Stimulated activated naive B cell treated with anti-CD40 and anti-IgM and Interleukin-4, amounts not matched to agents 10 μg/mL and 1 μg/mL and 100 μg/mL, for 72 hours (primary cell): ENCODE measurements around the gene SLC30A10.
"Not testable (repeated sequence)": the region's sequence is repeated elsewhere in the genome, so short reads cannot be mapped to it uniquely, and the experiment has no call there.

Experiments used
- ATAC-seq, 2 donors: fragments of 150-1000 bp; cut with Tn5 transposase; replicated peaks; 2 replicates each; pipeline ENCODE4 v1.10.0; 2021; ENCODE audit warnings: moderate library complexity in 1 of 2
- DNase-seq: peaks from one replicate; pipeline ENCODE4 v3.0.0; 2021
- H3K27ac Mint-ChIP-seq: one replicate; pipeline ENCODE4 v1.8.0; 2022; ENCODE audit warnings: mild to moderate bottlenecking, mixed read lengths
- H3K27me3 Mint-ChIP-seq, 2 donors: one replicate each; pipeline ENCODE4 v1.8.0; 2022; ENCODE audit warnings: mixed read lengths in 2 of 2
- H3K36me3 Mint-ChIP-seq, 2 donors: one replicate each; pipeline ENCODE4 v1.8.0; 2022; ENCODE audit warnings: mixed read lengths in 2 of 2, mild to moderate bottlenecking in 1 of 2
- H3K4me1 Mint-ChIP-seq, 2 donors: one replicate each; pipeline ENCODE4 v1.8.0; 2022; ENCODE audit warnings: mixed read lengths in 2 of 2, mild to moderate bottlenecking in 1 of 2
- H3K4me3 Mint-ChIP-seq, 2 donors: one replicate each; pipeline ENCODE4 v1.8.0; 2022; ENCODE audit warnings: mild to moderate bottlenecking in 2 of 2, mixed read lengths in 2 of 2, moderate library complexity in 1 of 2
- H3K9me3 Mint-ChIP-seq, 2 donors: one replicate each; pipeline ENCODE4 v1.8.0; 2022; ENCODE audit warnings: mixed read lengths in 2 of 2, mild to moderate bottlenecking in 1 of 2

Gene SLC30A10

GRCh38 chr1:219897914-219898313 lies 30.4 kb downstream of the SLC30A10 start:
- ATAC-seq (no peak), DNase-seq (no peak)
- H3K9me3 Mint-ChIP-seq: peaks cover 0 to 2% of the 10 kb centered on the region in 2 donors
- H3K4me1 Mint-ChIP-seq: no peaks in the 10 kb centered on the region
- no peaks in the 10 kb centered on the region for H3K36me3 Mint-ChIP-seq
- H3K27ac Mint-ChIP-seq: no peak overlapping the region
- peaks cover 0 to 4% of the 10 kb centered on the region in 2 donors for H3K27me3 Mint-ChIP-seq
- H3K4me3 Mint-ChIP-seq: no peak overlapping the region

DNA sequence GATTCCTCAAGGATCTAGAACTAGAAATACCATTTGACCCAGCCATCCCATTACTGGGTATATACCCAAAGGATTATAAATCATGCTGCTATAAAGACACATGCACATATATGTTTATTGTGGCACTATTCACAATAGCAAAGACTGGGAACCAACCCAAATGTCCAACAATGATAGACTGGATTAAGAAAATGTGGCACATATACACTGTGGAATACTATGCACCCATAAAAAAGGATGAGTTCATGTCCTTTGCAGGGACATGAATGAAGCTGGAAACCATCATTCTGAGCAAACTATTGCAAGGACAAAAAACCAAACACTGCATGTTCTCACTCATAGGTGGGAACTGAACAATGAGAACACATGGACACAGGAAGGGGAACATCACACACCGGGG lies 36.1 kb downstream of the SLC30A10 start:
- H3K27ac Mint-ChIP-seq, ATAC-seq, H3K9me3 Mint-ChIP-seq, H3K27me3 Mint-ChIP-seq, H3K4me3 Mint-ChIP-seq, H3K36me3 Mint-ChIP-seq, DNase-seq, H3K4me1 Mint-ChIP-seq: not testable (repeated sequence)

GRCh38 chr1:219891846-219892245 lies 36.5 kb downstream of the SLC30A10 start:
- not testable (repeated sequence) for H3K9me3 Mint-ChIP-seq, H3K4me3 Mint-ChIP-seq, H3K27me3 Mint-ChIP-seq, DNase-seq, H3K36me3 Mint-ChIP-seq, H3K4me1 Mint-ChIP-seq, ATAC-seq, H3K27ac Mint-ChIP-seq

GRCh38 chr1:219888667-219889066 lies 39.7 kb downstream of the SLC30A10 start:
- H3K27ac Mint-ChIP-seq: not testable (repeated sequence)

DNA sequence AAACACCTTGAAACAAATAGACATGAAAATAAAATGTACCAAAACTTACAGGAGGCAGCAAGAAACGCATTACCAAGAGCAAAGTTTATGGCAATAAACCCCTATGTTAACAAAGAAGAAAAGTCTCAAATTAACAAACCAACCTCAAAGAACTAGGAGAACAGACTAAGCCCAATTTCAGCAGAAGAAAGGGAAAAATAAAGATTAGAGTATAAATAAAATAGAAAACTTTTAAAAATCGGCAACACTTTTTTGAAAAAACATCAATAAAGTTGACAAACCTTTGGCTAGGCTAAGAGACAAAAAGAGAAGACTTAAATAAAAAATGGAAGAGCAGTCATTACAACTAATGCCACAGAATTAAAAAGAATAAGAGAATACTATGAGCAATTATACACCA lies 42.7 kb downstream of the SLC30A10 start:
- no peak for DNase-seq
- H3K27me3 Mint-ChIP-seq: peaks cover 10 to 33% of the 10 kb centered on the region in 2 donors

More at GRCh38 chr1:219888667-219889066, 39.7 kb downstream of the SLC30A10 start:
- H3K4me3 Mint-ChIP-seq, ATAC-seq, DNase-seq, H3K4me1 Mint-ChIP-seq, H3K36me3 Mint-ChIP-seq, H3K9me3 Mint-ChIP-seq: not testable (repeated sequence)
- H3K27me3 Mint-ChIP-seq: peaks cover 6 to 30% of the 10 kb centered on the region in 2 donors

GRCh38 chr1:219883400-219884332 lies 44.7 kb downstream of the SLC30A10 start:
- Mint-ChIP-seq H3K27me3 (peaks cover 10 to 33% of the 10 kb centered on the region in 2 donors), H3K9me3 (peaks cover 0 to 3% of the 10 kb centered on the region in 2 donors), H3K4me3 (no peak overlapping the region), H3K27ac (no peak overlapping the region), H3K4me1 (no peaks in the 10 kb centered on the region), H3K36me3 (no peaks in the 10 kb centered on the region)
- no peak for DNase-seq
- no peak for ATAC-seq

More for the DNA sequence above, 42.7 kb downstream of the SLC30A10 start:
- Mint-ChIP-seq H3K9me3 (peaks cover 0 to 3% of the 10 kb centered on the region in 2 donors), H3K27ac (no peak overlapping the region), H3K4me1 (no peaks in the 10 kb centered on the region), H3K36me3 (no peaks in the 10 kb centered on the region), H3K4me3 (no peak overlapping the region)
- ATAC-seq: no peak

DNA sequence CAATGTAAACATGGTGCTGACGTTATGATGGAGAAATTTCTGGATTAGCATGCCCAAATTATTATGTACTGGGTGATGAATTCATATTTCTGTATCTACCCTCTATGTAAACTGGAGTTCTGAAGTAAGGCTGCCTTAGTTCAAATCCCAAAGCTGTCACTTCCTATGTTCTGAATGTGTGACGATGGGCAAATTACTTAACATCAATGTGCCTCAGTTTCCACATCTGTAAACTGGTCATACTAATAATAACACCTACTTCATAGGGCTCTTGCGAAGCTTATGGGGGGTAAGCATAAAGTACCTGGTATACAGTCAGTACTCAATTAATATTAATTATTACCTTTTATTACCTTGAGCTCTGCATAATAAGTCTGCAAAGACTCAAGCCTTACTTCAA lies 45.6 kb downstream of the SLC30A10 start:
- Mint-ChIP-seq H3K36me3 (no peaks in the 10 kb centered on the region), H3K4me3 (no peak overlapping the region), H3K9me3 (peaks cover 0 to 3% of the 10 kb centered on the region in 2 donors), H3K27me3 (peaks cover 12 to 30% of the 10 kb centered on the region in 2 donors), H3K4me1 (no peaks in the 10 kb centered on the region), H3K27ac (no peak overlapping the region)
- no peak for ATAC-seq
- DNase-seq: no peak

GRCh38 chr1:219882096-219882495 lies 46.3 kb downstream of the SLC30A10 start:
- no peaks in the 10 kb centered on the region for H3K4me1 Mint-ChIP-seq

GRCh38 chr1:219880765-219881457 lies 47.4 kb downstream of the SLC30A10 start:
- Mint-ChIP-seq H3K4me1 (no peaks in the 10 kb centered on the region), H3K27ac (no peak overlapping the region), H3K27me3 (peaks cover 18 to 28% of the 10 kb centered on the region in 2 donors), H3K36me3 (no peaks in the 10 kb centered on the region), H3K9me3 (peaks cover 0 to 3% of the 10 kb centered on the region in 2 donors), H3K4me3 (no peak overlapping the region)
- DNase-seq: no peak
- ATAC-seq: no peak

More at GRCh38 chr1:219882096-219882495, 46.3 kb downstream of the SLC30A10 start:
- Mint-ChIP-seq H3K27ac (no peak overlapping the region), H3K27me3 (peaks cover 16 to 31% of the 10 kb centered on the region in 2 donors), H3K9me3 (peaks cover 0 to 3% of the 10 kb centered on the region in 2 donors), H3K36me3 (no peaks in the 10 kb centered on the region), H3K4me3 (no peak overlapping the region)
- ATAC-seq: no peak
- DNase-seq: no peak

DNA sequence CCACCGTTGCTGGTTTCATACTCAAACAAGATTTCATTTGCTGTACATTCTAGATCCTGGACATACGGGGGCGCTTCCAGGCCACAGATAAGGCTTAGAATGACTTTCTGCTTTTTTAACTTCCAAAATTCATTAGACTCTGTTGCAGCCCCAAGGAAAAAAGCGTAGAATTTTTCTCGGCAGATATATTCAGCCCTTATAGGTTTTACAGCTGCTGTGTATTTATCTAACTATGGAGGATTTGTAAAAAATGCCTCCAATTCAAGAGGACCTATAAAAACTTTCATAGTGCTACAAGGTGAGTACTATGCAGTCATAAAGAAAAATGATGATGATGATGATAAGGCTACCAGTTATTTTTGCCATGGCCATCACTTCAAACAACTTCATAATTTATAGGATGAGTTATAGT lies 51.6 kb downstream of the SLC30A10 start:
- ATAC-seq: no peak
- Mint-ChIP-seq H3K36me3 (no peaks in the 10 kb centered on the region), H3K27ac (no peak overlapping the region), H3K4me1 (no peaks in the 10 kb centered on the region), H3K9me3 (no peaks in the 10 kb centered on the region), H3K4me3 (no peak overlapping the region), H3K27me3 (peaks cover 17% of the 10 kb centered on the region in 2 donors)
- no peak for DNase-seq

DNA sequence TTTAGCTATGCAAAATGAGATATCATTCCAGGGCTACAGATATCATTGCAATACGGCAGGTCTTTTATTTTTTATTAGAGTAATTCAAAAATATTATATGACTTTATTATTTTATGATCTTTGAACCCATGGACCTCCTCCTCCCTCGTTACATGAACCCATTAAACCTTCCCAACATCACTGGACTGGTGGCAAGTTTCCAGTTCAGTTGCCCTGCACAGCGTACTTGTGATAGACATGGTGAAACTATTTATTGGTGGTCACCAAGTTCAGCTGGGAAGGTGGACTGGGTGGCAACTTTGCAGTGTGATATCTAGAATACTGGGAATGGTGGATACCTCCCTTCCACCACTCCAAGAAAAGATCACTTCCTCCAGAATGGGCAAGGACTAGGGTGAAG lies 52.5 kb downstream of the SLC30A10 start:
- DNase-seq (no peak), ATAC-seq (no peak)
- H3K36me3 Mint-ChIP-seq: no peaks in the 10 kb centered on the region
- H3K4me3 Mint-ChIP-seq: no peak overlapping the region
- no peaks in the 10 kb centered on the region for H3K4me1 Mint-ChIP-seq
- peaks cover 17% of the 10 kb centered on the region in 2 donors for H3K27me3 Mint-ChIP-seq
- H3K27ac Mint-ChIP-seq: no peak overlapping the region
- H3K9me3 Mint-ChIP-seq: no peaks in the 10 kb centered on the region

- not testable (repeated sequence) for H3K4me1 Mint-ChIP-seq, H3K27ac Mint-ChIP-seq, ATAC-seq, H3K36me3 Mint-ChIP-seq, H3K4me3 Mint-ChIP-seq, H3K9me3 Mint-ChIP-seq, DNase-seq
- H3K27me3 Mint-ChIP-seq: peaks cover 13 to 14% of the 10 kb centered on the region in 2 donors
These were observed 55.8 kb downstream of the SLC30A10 start for GRCh38 chr1:219872538-219872937.

DNA sequence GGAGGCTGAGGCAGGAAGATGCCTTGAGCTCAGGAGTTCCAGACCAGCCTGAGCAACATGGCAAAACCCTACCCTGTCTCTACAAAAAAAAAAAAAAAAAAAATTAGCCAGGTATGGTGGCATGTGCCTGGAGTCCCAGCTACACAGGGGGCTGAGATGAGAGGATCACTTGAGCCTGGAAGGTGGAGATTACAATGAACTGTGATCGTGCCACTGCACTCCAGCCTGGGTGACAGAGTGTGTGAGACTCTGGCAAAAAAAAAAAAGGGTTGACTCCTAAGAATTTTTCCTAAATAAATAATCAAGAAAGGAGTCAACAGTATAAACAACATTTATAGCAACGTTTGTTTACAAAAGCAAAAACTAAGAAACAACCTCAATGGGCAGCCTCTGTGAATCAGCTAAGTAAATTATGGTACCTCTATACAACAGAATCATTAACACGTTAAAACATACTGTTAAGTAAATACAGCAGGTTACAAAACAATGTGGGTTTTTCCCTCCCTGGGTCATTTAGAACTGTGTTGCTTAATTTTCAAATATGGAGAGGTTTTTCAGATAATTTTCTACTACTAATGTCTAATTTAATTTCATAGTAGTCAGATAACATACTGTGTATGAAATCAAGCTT lies 56.8 kb downstream of the SLC30A10 start:
- Mint-ChIP-seq H3K4me1 (no peaks in the 10 kb centered on the region), H3K9me3 (no peaks in the 10 kb centered on the region), H3K36me3 (no peaks in the 10 kb centered on the region), H3K27ac (no peak overlapping the region), H3K27me3 (peaks cover 12 to 13% of the 10 kb centered on the region in 2 donors), H3K4me3 (no peak overlapping the region)
- no peak for DNase-seq
- no peak for ATAC-seq

DNA sequence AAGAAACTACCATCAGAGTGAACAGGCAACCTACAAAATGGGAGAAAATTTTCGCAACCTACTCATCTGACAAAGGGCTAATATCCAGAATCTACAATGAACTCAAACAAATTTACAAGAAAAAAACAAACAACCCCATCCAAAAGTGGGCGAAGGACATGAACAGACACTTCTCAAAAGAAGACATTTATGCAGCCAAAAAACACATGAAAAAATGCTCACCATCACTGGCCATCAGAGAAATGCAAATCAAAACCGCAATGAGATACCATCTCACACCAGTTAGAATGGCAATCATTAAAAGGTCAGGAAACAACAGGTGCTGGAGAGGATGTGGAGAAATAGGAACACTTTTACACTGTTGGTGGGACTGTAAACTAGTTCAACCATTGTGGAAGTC lies 59.7 kb downstream of the SLC30A10 start:
- not testable (repeated sequence) for H3K27ac Mint-ChIP-seq, H3K27me3 Mint-ChIP-seq, H3K4me1 Mint-ChIP-seq, H3K36me3 Mint-ChIP-seq, DNase-seq, H3K4me3 Mint-ChIP-seq, H3K9me3 Mint-ChIP-seq, ATAC-seq
